Parathyroid adenoma (tissue), 2 donors: ENCODE measurements around the gene HNRNPA1.
"Not testable (repeated sequence)": the region's sequence is repeated elsewhere in the genome, so short reads cannot be mapped to it uniquely, and the experiment has no call there.

Experiments
- H2AFZ ChIP-seq: fragments of 300-600 bp; sonication (generic); one replicate; pipeline ENCODE4 v1.7.0; 2017; ENCODE audit warnings: antibody characterized with exemption, mild to moderate bottlenecking
- H3K27ac ChIP-seq: fragments of 300-600 bp; sonication (generic); one replicate; pipeline ENCODE4 v1.7.0; 2017
- H3K27me3 ChIP-seq: fragments of 300-600 bp; sonication (generic); one replicate; pipeline ENCODE4 v1.7.0; 2017; ENCODE audit warnings: low read length; ENCODE audit not compliant: control insufficient read depth, insufficient read depth
- H3K36me3 ChIP-seq: fragments of 300-600 bp; sonication (generic); one replicate; pipeline ENCODE4 v1.7.0; 2017; ENCODE audit warnings: low read length; ENCODE audit not compliant: control insufficient read depth, insufficient read depth
- H3K4me1 ChIP-seq: fragments of 300-600 bp; sonication (generic); one replicate; pipeline ENCODE4 v1.7.0; 2017; ENCODE audit warnings: control low read depth
- H3K4me2 ChIP-seq: fragments of 300-600 bp; sonication (generic); one replicate; pipeline ENCODE4 v1.7.0; 2017; ENCODE audit warnings: low read length
- H3K4me3 ChIP-seq: fragments of 300-600 bp; sonication (generic); one replicate; pipeline ENCODE4 v1.7.0; 2017; ENCODE audit warnings: low read depth, low read length
- H3K79me2 ChIP-seq: fragments of 300-600 bp; sonication (generic); one replicate; pipeline ENCODE4 v1.7.0; 2017; ENCODE audit warnings: control low read depth
- H3K9ac ChIP-seq: fragments of 300-600 bp; sonication (generic); one replicate; pipeline ENCODE4 v1.7.0; 2017; ENCODE audit warnings: mild to moderate bottlenecking
- H3K9me3 ChIP-seq: fragments of 300-600 bp; sonication (generic); one replicate; pipeline ENCODE4 v1.7.0; 2017; ENCODE audit warnings: low read length; ENCODE audit not compliant: control insufficient read depth
- TF ChIP-seq, protein P1 (sequence below): fragments of 300-600 bp; sonication (generic); IDR thresholded peaks from one replicate; pipeline ENCODE4 v1.7.0; 2017; ENCODE audit warnings: antibody characterized with exemption, mild to moderate bottlenecking
- donor health status: primary hyperparathyroidism.

Gene HNRNPA1

DNA sequence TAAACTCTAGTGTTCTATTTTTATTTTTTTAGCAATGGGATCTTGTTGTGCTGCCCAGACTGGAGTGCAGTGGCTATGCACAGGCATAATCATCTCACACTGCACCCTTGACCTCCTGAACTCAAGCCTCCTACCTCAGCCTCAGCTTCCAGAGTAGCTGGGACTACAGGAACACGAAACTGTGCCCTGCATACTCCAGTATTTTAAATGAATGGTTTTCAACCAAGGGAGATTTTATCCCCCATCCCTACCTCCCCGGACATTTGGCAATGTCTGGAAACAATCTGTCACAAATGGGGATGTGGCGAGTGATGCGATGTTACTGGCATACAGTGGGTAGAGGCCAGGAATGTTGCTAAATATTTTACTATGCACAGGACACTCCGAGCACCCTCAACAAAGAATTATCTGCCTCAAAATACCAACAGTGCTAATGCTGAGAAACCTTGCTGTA lies 2.7 kb upstream of the HNRNPA1 start:
- peaks cover 48% of the 10 kb centered on the region for H3K79me2 ChIP-seq
- no peak overlapping the region for H2AFZ ChIP-seq
- no peak overlapping the region for H3K9ac ChIP-seq
- peak overlapping the region; percentile 93 for H3K27ac ChIP-seq
- H3K27me3 ChIP-seq, result no peaks in the 10 kb centered on the region
- H3K4me1 ChIP-seq, result peaks cover 12% of the 10 kb centered on the region
- H3K36me3 ChIP-seq, result no peaks in the 10 kb centered on the region
- H3K4me2 ChIP-seq, result peak overlapping the region; percentile 41
- TF ChIP-seq, protein P1, sequence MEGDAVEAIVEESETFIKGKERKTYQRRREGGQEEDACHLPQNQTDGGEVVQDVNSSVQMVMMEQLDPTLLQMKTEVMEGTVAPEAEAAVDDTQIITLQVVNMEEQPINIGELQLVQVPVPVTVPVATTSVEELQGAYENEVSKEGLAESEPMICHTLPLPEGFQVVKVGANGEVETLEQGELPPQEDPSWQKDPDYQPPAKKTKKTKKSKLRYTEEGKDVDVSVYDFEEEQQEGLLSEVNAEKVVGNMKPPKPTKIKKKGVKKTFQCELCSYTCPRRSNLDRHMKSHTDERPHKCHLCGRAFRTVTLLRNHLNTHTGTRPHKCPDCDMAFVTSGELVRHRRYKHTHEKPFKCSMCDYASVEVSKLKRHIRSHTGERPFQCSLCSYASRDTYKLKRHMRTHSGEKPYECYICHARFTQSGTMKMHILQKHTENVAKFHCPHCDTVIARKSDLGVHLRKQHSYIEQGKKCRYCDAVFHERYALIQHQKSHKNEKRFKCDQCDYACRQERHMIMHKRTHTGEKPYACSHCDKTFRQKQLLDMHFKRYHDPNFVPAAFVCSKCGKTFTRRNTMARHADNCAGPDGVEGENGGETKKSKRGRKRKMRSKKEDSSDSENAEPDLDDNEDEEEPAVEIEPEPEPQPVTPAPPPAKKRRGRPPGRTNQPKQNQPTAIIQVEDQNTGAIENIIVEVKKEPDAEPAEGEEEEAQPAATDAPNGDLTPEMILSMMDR, result no peak
- no peaks in the 10 kb centered on the region for H3K9me3 ChIP-seq
- no peak overlapping the region for H3K4me3 ChIP-seq

DNA sequence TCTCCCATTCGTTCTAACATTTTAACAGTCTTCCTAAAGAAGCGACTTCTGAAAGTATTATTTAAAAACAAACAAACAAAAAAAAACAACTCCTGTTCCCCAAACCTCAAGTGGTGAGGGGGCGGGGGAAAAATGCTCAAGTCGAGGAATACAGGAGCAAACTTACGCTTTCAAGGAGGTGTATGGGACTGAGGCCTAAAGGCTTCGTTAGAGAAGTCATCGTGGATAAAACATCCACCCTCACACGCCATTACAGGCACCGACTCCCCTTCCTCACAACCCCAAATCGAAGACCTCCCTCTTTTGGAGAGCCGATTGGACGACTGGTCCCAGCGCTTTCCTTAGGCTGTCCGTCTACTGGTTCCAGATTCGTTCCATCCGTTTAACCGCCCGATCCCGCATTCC lies 1.3 kb upstream of the HNRNPA1 start:
- Histone ChIP-seq H3K79me2 (peaks cover 36% of the 10 kb centered on the region), H3K27ac (peak overlapping the region; percentile 93), H3K27me3 (no peaks in the 10 kb centered on the region), H3K4me3 (peak overlapping the region; percentile 95), H3K36me3 (no peaks in the 10 kb centered on the region), H2AFZ (peak overlapping the region; percentile 70), H3K9ac (peak overlapping the region; percentile 2), H3K9me3 (no peaks in the 10 kb centered on the region), H3K4me2 (peak overlapping the region; percentile 41), H3K4me1 (peaks cover 18% of the 10 kb centered on the region)
- TF ChIP-seq, protein P1, result no peak

GRCh38 chr12:54279632-54280467 lies 676 bp upstream of the HNRNPA1 start, which contains the start of gene CBX5:
TSS of gene CBX5 (minus strand) at chr12:54280122. CDS start at chr12:54257650, 22,472 bp downstream.
- no peaks in the 10 kb centered on the region for H3K36me3 ChIP-seq
- peaks cover 20% of the 10 kb centered on the region for H3K4me1 ChIP-seq
- peaks cover 29% of the 10 kb centered on the region for H3K79me2 ChIP-seq
- peak within 1 kb of the TSS; percentile 28 for H3K9ac ChIP-seq
- peak within 1 kb of the TSS; percentile 95 for H3K4me3 ChIP-seq
- no peaks in the 10 kb centered on the region for H3K9me3 ChIP-seq
- peak within 1 kb of the TSS; percentile 93 for H3K27ac ChIP-seq
- H3K4me2 ChIP-seq, result peak within 1 kb of the TSS; percentile 81
- TF ChIP-seq, protein P1, result no peak
- no peaks in the 10 kb centered on the region for H3K27me3 ChIP-seq
- H2AFZ ChIP-seq, result peak within 1 kb of the TSS; percentile 75

- Histone ChIP-seq H3K79me2 (peaks cover 26% of the 10 kb centered on the region), H3K4me2 (peak overlapping the region; percentile 81), H3K9ac (peak overlapping the region; percentile 28), H2AFZ (peak overlapping the region; percentile 54), H3K27ac (peak overlapping the region; percentile 93), H3K4me3 (peak overlapping the region; percentile 95), H3K4me1 (peaks cover 24% of the 10 kb centered on the region)
- H3K9me3 ChIP-seq, H3K27me3 ChIP-seq, H3K36me3 ChIP-seq: not testable (repeated sequence)
Measured at GRCh38 chr12:54281261-54281638, 724 bp downstream of the HNRNPA1 start.

- not testable (repeated sequence) for H3K36me3 ChIP-seq, H3K27me3 ChIP-seq, H3K9me3 ChIP-seq, H3K9ac ChIP-seq, H2AFZ ChIP-seq
- H3K4me1 ChIP-seq, result peaks cover 26% of the 10 kb centered on the region
- H3K4me2 ChIP-seq, result peak overlapping the region; percentile 81
- peaks cover 23% of the 10 kb centered on the region for H3K79me2 ChIP-seq
- H3K27ac ChIP-seq, result peak overlapping the region; percentile 93
- H3K4me3 ChIP-seq, result peak overlapping the region; percentile 95
Measured at GRCh38 chr12:54281694-54282093, 1.2 kb downstream of the HNRNPA1 start.
